ENCODE results near the gene PHLDB2. TPM values are rescaled to one million over a fixed set of nuclear protein-coding genes. Genes with fewer than 3 reads are reported as not detected.

PHLDB2 gene
- total and polyA plus RNA-seq, 9 donors, result 52.4 to 83.6 (median 63.8) TPM

DNA sequence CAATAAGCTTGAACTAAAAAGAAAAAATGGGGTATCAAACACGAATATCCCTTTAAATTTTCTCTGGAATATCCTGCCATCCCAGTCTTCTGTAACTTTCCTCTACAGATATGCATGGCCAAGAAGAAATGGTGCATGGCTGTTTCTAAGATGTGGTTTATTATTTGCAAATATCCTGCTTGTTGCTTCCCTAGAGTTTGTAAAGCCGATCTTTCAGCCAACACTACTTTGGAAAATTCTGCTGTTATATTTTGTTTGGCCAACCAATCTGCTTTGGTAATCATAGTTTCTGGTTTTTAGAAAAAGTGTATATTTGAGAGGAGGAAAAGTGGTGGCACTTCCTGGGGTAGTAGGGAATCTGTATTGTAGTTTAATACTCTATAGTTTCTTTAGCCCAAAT is 13.9 kb downstream of the PHLDB2 start:
- peaks cover 2% of the 10 kb centered on the region for H3K36me3 ChIP-seq (ENCODE audit: control insufficient read depth, insufficient read depth, low read length)
- DNase-seq, result peak; percentile 76
- no peaks in the 10 kb centered on the region for H3K27me3 ChIP-seq (ENCODE audit: control insufficient read depth, insufficient read depth, low read length)
- WGBS (ENCODE audit: insufficient coverage), result no CpG with 5 or more reads among the region's 2 CpGs
- H3K27ac ChIP-seq (ENCODE audit: low read length), result no peak overlapping the region
- H3K4me3 ChIP-seq (ENCODE audit: low read length), result no peak overlapping the region
- no peaks in the 10 kb centered on the region for H3K4me1 ChIP-seq (ENCODE audit: control insufficient read depth, insufficient read depth, low read length)
- H3K9me3 ChIP-seq (replicated peaks; ENCODE audit: control insufficient read depth, low read depth, low read length), result no peaks in the 10 kb centered on the region

DNA sequence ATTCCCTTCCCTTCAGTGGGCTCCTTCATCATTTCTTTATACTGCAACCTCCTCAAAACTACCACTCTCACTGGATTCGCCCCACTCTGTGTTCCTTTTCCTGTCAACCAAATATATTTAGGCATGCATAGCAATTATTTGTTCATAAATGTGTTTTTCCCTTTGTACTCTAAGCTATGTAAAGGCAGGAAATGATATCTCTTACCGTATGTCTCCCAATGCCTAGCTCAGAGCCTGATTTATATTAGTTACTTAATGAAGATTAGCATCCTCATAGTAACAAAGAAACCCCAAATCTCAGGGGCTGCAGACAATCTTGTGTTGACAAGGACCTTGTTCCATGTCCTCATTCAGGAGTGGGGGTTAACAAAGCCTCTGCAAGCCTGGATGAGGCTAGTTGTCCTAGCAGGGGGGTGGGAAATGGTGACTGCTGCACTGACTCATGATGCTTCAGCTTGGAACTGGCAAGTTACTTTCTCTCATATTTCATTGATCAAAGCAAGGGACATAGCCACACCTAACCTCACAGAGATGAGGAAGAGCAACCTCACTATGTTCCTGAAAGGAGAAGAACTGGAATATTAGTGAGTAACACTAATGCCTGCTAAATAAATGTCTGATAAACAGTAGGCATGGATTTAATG is 15.2 kb downstream of the PHLDB2 start:
- no peak overlapping the region for H3K4me3 ChIP-seq (ENCODE audit: low read length)
- H3K27me3 ChIP-seq (ENCODE audit: control insufficient read depth, insufficient read depth, low read length), result no peaks in the 10 kb centered on the region
- DNase-seq, result no peak
- no CpG with 5 or more reads among the region's 2 CpGs for WGBS (ENCODE audit: insufficient coverage)
- H3K9me3 ChIP-seq (replicated peaks; ENCODE audit: control insufficient read depth, low read depth, low read length), result peaks cover under 1% of the 10 kb centered on the region
- peaks cover 2% of the 10 kb centered on the region for H3K36me3 ChIP-seq (ENCODE audit: control insufficient read depth, insufficient read depth, low read length)
- no peaks in the 10 kb centered on the region for H3K4me1 ChIP-seq (ENCODE audit: control insufficient read depth, insufficient read depth, low read length)
- H3K27ac ChIP-seq (ENCODE audit: low read length), result no peak overlapping the region

DNA sequence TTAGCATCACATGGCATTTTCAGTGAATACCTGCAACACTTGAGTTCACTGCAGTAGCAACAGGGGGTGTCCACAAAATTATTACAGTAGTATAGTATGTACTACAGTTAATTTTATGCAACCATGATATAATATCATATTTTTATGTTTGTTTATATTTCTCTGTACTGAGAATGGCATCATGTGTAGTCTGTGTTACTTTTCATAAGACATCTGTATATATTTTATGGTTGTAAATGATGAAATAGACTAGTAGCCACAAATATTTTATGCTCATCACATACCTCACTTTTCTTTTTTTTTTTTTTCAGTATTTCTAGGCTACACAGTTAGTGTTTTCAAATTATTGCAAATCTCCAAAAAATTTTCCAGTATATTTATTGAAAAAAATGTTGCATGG is 22.4 kb downstream of the PHLDB2 start:
- peaks cover 16% of the 10 kb centered on the region for H3K9me3 ChIP-seq (replicated peaks; ENCODE audit: control insufficient read depth, low read depth, low read length)
- no peak overlapping the region for H3K27ac ChIP-seq (ENCODE audit: low read length)
- no peaks in the 10 kb centered on the region for H3K4me1 ChIP-seq (ENCODE audit: control insufficient read depth, insufficient read depth, low read length)
- H3K36me3 ChIP-seq (ENCODE audit: control insufficient read depth, insufficient read depth, low read length), result peaks cover 13% of the 10 kb centered on the region
- DNase-seq, result no peak
- H3K4me3 ChIP-seq (ENCODE audit: low read length), result no peak overlapping the region
- no peaks in the 10 kb centered on the region for H3K27me3 ChIP-seq (ENCODE audit: control insufficient read depth, insufficient read depth, low read length)

DNA sequence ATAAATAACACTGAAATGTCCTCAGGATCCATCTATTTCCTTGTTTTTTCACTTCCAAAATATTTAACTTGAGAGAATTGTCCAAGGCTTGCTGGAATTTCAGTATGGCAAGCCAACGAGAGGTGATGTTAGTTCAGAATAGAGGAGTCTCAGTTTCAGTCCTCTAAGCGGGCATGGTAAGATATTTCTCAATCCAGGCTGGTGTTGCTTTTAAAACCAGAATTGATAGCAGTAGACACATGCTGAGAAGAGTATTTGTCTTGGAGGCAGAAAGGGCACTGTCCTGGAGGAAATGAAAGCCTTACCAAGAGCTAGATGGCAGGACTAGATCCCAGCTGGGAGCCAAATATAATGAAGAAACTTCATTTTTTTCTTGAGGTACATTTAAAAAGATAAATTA is 23.1 kb downstream of the PHLDB2 start:
- H3K4me3 ChIP-seq (ENCODE audit: low read length), result no peak overlapping the region
- H3K27me3 ChIP-seq (ENCODE audit: control insufficient read depth, insufficient read depth, low read length), result no peaks in the 10 kb centered on the region
- 100% methylated on average over 2 of the region's 2 CpGs for WGBS (ENCODE audit: insufficient coverage)
- H3K36me3 ChIP-seq (ENCODE audit: control insufficient read depth, insufficient read depth, low read length), result peaks cover 13% of the 10 kb centered on the region
- no peak overlapping the region for H3K27ac ChIP-seq (ENCODE audit: low read length)
- DNase-seq, result no peak
- no peaks in the 10 kb centered on the region for H3K4me1 ChIP-seq (ENCODE audit: control insufficient read depth, insufficient read depth, low read length)
- H3K9me3 ChIP-seq (replicated peaks; ENCODE audit: control insufficient read depth, low read depth, low read length), result peaks cover 16% of the 10 kb centered on the region

DNA sequence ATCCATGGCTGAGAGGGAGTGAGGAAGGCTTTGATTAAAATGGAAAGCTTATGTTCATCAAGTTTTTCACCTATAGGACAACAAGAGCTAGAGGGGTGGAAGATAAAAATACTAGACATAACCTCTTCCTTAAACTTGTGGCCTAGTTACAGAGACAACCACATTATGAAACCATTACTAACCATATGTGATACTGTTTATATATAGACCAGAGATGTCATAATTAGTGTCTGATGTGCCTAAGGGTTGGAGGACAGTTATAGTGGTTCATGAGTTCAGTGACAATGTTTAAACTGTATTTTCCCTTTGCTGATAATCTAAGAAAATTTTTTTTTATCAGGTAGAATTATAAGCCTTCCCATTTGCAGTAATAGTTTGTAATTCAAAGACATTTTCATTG is 23.7 kb downstream of the PHLDB2 start:
- Histone ChIP-seq H3K4me1 (ENCODE audit: control insufficient read depth, insufficient read depth, low read length) (no peaks in the 10 kb centered on the region), H3K27ac (ENCODE audit: low read length) (no peak overlapping the region), H3K27me3 (ENCODE audit: control insufficient read depth, insufficient read depth, low read length) (no peaks in the 10 kb centered on the region)

DNA sequence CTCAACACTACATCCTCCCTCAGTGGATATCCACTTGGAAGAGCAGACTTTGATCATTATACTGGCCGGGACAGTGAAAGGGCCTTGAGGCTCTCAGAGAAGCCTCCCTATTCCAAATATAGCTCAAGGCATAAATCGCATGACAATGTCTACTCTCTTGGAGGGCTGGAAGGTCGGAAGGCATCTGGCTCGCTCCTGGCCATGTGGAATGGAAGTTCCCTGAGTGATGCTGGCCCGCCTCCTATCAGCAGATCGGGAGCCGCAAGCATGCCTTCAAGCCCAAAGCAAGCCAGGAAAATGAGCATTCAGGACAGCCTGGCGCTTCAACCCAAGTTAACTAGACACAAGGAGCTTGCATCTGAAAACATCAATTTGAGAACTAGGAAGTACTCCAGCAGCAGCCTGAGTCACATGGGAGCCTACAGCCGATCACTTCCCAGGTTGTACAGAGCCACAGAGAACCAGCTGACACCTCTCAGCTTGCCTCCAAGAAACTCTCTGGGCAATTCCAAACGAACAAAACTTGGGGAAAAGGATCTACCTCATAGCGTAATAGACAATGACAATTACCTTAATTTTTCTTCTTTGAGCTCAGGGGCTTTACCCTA is 25.4 kb downstream of the PHLDB2 start:
- DNase-seq, result no peak

More for the DNA sequence above, 23.7 kb downstream of the PHLDB2 start:
- DNase-seq, result no peak
- peaks cover 13% of the 10 kb centered on the region for H3K36me3 ChIP-seq (ENCODE audit: control insufficient read depth, insufficient read depth, low read length)
- H3K9me3 ChIP-seq (replicated peaks; ENCODE audit: control insufficient read depth, low read depth, low read length), result peaks cover 16% of the 10 kb centered on the region
- H3K4me3 ChIP-seq (ENCODE audit: low read length), result no peak overlapping the region

DNA sequence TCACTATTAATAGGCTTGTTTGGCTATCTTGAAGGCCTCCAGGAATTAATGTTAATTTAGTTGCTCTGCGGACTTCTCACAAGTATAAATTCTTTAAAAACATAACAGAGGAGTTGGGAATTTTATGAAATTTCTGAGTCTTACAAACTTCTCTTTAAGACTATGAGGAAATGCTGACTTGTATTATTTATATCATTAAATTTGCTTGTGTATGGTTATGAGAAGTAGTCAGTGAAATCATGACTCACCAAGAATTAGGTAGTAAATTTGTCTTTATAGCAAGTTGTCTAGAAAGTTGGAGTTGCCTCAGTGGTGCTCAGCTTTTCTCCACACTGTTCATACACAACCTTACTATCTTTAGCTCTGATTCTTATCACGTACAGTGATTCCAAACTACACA is 26.5 kb downstream of the PHLDB2 start:
- no peak for DNase-seq
- no peaks in the 10 kb centered on the region for H3K4me1 ChIP-seq (ENCODE audit: control insufficient read depth, insufficient read depth, low read length)
- H3K27me3 ChIP-seq (ENCODE audit: control insufficient read depth, insufficient read depth, low read length), result no peaks in the 10 kb centered on the region
- H3K4me3 ChIP-seq (ENCODE audit: low read length), result no peak overlapping the region
- WGBS (ENCODE audit: insufficient coverage), result no CpG with 5 or more reads among the region's 2 CpGs
- H3K36me3 ChIP-seq (ENCODE audit: control insufficient read depth, insufficient read depth, low read length), result peaks cover 15% of the 10 kb centered on the region
- peaks cover 5% of the 10 kb centered on the region for H3K9me3 ChIP-seq (replicated peaks; ENCODE audit: control insufficient read depth, low read depth, low read length)
- no peak overlapping the region for H3K27ac ChIP-seq (ENCODE audit: low read length)

More for the DNA sequence above, 25.4 kb downstream of the PHLDB2 start:
- peaks cover 13% of the 10 kb centered on the region for H3K9me3 ChIP-seq (replicated peaks; ENCODE audit: control insufficient read depth, low read depth, low read length)
- no peaks in the 10 kb centered on the region for H3K27me3 ChIP-seq (ENCODE audit: control insufficient read depth, insufficient read depth, low read length)
- no peak overlapping the region for H3K27ac ChIP-seq (ENCODE audit: low read length)
- H3K4me3 ChIP-seq (ENCODE audit: low read length), result no peak overlapping the region
- H3K4me1 ChIP-seq (ENCODE audit: control insufficient read depth, insufficient read depth, low read length), result no peaks in the 10 kb centered on the region
- H3K36me3 ChIP-seq (ENCODE audit: control insufficient read depth, insufficient read depth, low read length), result peaks cover 13% of the 10 kb centered on the region
- 86% methylated on average over 11 of the region's 11 CpGs for WGBS (ENCODE audit: insufficient coverage)

DNA sequence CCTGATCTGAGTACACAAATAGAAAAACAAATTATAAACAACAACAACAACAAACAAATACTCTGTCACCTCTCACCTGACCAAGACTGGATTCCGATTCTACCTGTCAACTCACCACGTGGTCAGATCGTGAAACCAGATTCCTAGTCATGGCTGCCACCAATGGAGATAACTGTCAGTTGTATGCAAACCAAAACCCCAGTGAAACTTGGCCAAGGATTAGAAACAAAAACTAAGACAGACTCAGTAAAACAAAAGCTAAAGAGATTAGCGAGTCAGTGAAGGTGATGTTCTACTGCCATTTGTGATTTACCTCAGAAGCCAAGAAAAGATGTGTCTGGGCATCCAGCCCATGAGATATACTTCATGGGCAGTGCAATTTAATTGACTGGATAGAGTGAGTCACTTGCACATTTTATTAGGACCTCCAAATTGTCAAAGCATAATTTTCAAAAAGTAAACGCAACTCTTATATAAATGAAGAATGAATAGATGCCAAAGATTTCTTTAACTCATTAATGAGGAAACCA is 31.1 kb downstream of the PHLDB2 start:
- peak; percentile 58 for DNase-seq
- Histone ChIP-seq H3K4me3 (ENCODE audit: low read length) (no peak overlapping the region), H3K27me3 (ENCODE audit: control insufficient read depth, insufficient read depth, low read length) (no peaks in the 10 kb centered on the region), H3K4me1 (ENCODE audit: control insufficient read depth, insufficient read depth, low read length) (no peaks in the 10 kb centered on the region), H3K27ac (ENCODE audit: low read length) (no peak overlapping the region), H3K9me3 (replicated peaks; ENCODE audit: control insufficient read depth, low read depth, low read length) (no peaks in the 10 kb centered on the region), H3K36me3 (ENCODE audit: control insufficient read depth, insufficient read depth, low read length) (peaks cover 5% of the 10 kb centered on the region)
- 60% methylated on average over 2 of the region's 5 CpGs for whole genome bisulfite sequencing (ENCODE audit: insufficient coverage)

DNA sequence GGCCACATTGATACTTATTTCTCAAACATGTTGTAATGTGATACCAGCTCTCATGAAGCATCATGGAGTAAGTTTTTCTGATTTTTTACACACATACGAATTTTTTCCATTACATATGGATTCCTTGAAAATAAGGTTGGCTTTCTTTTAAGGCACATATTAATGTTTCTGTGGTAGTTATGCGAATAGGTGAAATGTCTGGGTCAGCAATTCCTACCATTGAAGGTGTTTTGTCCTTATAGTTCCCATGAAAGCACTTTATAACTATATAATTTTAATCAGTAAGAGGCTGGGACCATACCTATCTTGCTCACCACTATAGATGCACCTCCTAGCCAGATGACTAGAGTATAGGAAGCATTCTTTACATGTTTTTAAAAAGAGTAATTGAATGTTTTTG is 33.0 kb downstream of the PHLDB2 start:
- H3K36me3 ChIP-seq (ENCODE audit: control insufficient read depth, insufficient read depth, low read length), result peaks cover 2% of the 10 kb centered on the region
- H3K9me3 ChIP-seq (replicated peaks; ENCODE audit: control insufficient read depth, low read depth, low read length), result no peaks in the 10 kb centered on the region
- H3K27ac ChIP-seq (ENCODE audit: low read length), result no peak overlapping the region
- H3K4me1 ChIP-seq (ENCODE audit: control insufficient read depth, insufficient read depth, low read length), result no peaks in the 10 kb centered on the region
- H3K4me3 ChIP-seq (ENCODE audit: low read length), result no peak overlapping the region
- no peaks in the 10 kb centered on the region for H3K27me3 ChIP-seq (ENCODE audit: control insufficient read depth, insufficient read depth, low read length)
- DNase-seq, result no peak
- no CpG with 5 or more reads among the region's 2 CpGs for WGBS (ENCODE audit: insufficient coverage)

DNA sequence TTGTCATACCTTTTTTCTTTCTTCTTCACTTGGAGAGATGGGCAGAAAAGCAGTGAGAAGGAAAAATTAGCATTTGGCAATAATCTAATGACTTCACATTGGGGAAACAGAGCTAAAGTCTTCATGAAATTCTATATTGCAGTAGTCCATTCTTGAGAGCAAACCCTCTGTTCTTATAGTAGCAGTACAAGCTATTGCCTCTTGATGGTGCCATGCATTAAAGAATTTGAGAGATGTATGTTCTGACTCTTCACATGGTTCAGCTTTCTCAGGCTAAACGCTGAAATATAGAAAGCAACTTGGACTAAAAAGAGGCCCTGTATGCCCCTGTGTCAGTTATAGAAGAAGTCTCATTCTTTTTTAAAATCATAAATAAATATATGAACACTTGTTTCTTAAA is 36.0 kb downstream of the PHLDB2 start:
- Histone ChIP-seq H3K4me3 (ENCODE audit: low read length) (no peak overlapping the region), H3K36me3 (ENCODE audit: control insufficient read depth, insufficient read depth, low read length) (peaks cover 2% of the 10 kb centered on the region), H3K9me3 (replicated peaks; ENCODE audit: control insufficient read depth, low read depth, low read length) (peaks cover 5% of the 10 kb centered on the region), H3K4me1 (ENCODE audit: control insufficient read depth, insufficient read depth, low read length) (no peaks in the 10 kb centered on the region), H3K27me3 (ENCODE audit: control insufficient read depth, insufficient read depth, low read length) (no peaks in the 10 kb centered on the region), H3K27ac (ENCODE audit: low read length) (no peak overlapping the region)
- DNase-seq, result peak; percentile 45
- WGBS (ENCODE audit: insufficient coverage), result no CpG with 5 or more reads among the region's 1 CpG

Measured in muscle of leg (tissue), 11 donors.